Heart right ventricle (tissue), 16 donors: ENCODE results near the gene NGDN. TPM values are rescaled to one million over a fixed set of nuclear protein-coding genes. Genes with fewer than 3 reads are reported as not detected.

Experiments used
- ATAC-seq, 8 donors: fragments of 200-7000 bp; cut with Tn5 transposase; one replicate each; pipeline ENCODE4 v1.9.1; 2020; ENCODE audit warnings: mild to moderate bottlenecking in 8 of 8, moderate library complexity in 8 of 8, moderate number of reproducible peaks in 1 of 8
- DNase-seq, 2 donors: peaks; one replicate each; pipeline ENCODE4 v3.0.0-alpha.2; 2020
- H3K27ac ChIP-seq, 10 donors: fragments of 200-600 bp; sonication (generic) in 2 of 10; one replicate each; pipeline versions ENCODE4 v1.5.0 to v1.8.0; 2020 to 2022; ENCODE audit warnings: mild to moderate bottlenecking in 3 of 10
- H3K27me3 ChIP-seq, 7 donors: fragments of 200-600 bp; one replicate each; pipeline ENCODE4 v1.8.0; 2021 to 2022; ENCODE audit warnings: mild to moderate bottlenecking in 2 of 7
- H3K36me3 ChIP-seq, 9 donors: fragments of 200-600 bp; sonication (generic) in 1 of 9; one replicate each; pipeline versions ENCODE4 v1.5.0 to v1.8.0; 2020 to 2022; ENCODE audit warnings: mild to moderate bottlenecking in 2 of 9
- H3K4me1 ChIP-seq, 9 donors: fragments of 200-600 bp; sonication (generic) in 1 of 9; one replicate each; pipeline versions ENCODE4 v1.5.0 to v1.8.0; 2020 to 2022; ENCODE audit warnings: mild to moderate bottlenecking in 4 of 9
- H3K4me3 ChIP-seq, 10 donors: fragments of 200-600 bp; sonication (generic) in 2 of 10; one replicate each; pipeline versions ENCODE4 v1.5.0 to v1.8.0; 2020 to 2022; ENCODE audit warnings: mild to moderate bottlenecking in 7 of 10, moderate library complexity in 2 of 10
- H3K9me3 ChIP-seq, 11 donors: fragments of 200-600 bp in 10 of 11; sonication (generic) in 2 of 11; one replicate each; pipeline versions ENCODE4 v1.5.0 to v1.8.0; 2013 to 2022; ENCODE audit warnings: mild to moderate bottlenecking in 2 of 11, control low read depth in 1 of 11, moderate library complexity in 1 of 11
- CTCF ChIP-seq, 9 donors: fragments of 200-600 bp; sonication (generic) in 2 of 9; IDR thresholded peaks; one replicate each; pipeline versions ENCODE4 v1.5.0 to v1.8.0; 2021 to 2022; ENCODE audit warnings: antibody characterized with exemption in 9 of 9, mild to moderate bottlenecking in 5 of 9, moderate library complexity in 1 of 9
- WGBS, 2 donors: extraction: QIAGEN DNeasy Blood & Tissue Kit; methylation state at CpG; one replicate each; pipeline ENCODE4 v1.1.7; 2013; ENCODE audit warnings: inconsistent platforms in 1 of 2; 5-methylcytosine and 5-hydroxymethylcytosine counted together
- intact Hi-C, 10 donors: fragments of 100-400 bp; cut with DNase I; formaldehyde crosslinking; loops; one replicate each; pipeline versions ENCODE4 v1.11.1 to v1.14.2; 2022
- polyA plus RNA-seq, 2 donors: library from polyadenylated mRNA; stranded (reverse); fragments of 200-250 nt; gene quantifications; one replicate each; pipeline ENCODE4 v1.2.3, GENCODE V29; 2013
- total RNA-seq, 10 donors: library from RNA; stranded (reverse); fragmentation: NEBNext Ultra II Directional in 3 of 10; extraction: Animal tissue kit (Norgen Biotek cat#: 25700) in 3 of 10; gene quantifications; one replicate each; pipeline versions ENCODE4 v1.2.1 to v1.2.4, GENCODE V29; 2021 to 2023
- donor health status: Arrhythmogenic right ventricular cardiomyopathy.
- donor health status: ischemic (EF 13 %, LVEDD 7.1; RV severe dilation, severe dysfunction).
- donor health status: healthy with polysubstance abuse.
- donor health status: DM: no; HTN: yes; CAD: no.
- donor health status: DM: no; HTN: no; CAD: no.
- donor health status: ischemic (EF 25% LVEDD 6.9; RV normal size, moderate dysfunction).
- donor health status: ischemic (EF 25% LVEDD 5.7; RV mildly dilated, moderate dysfunction).
- donor health status: healthy.
- donor health status: DM: yes; HTN: yes; CAD: no.
- donor health status: Ischemic cardiomyopathy.
- donor health status: ischemic (EF 35%, LVEDD 5.7; RV mildly dilated, moderate dysfunction).
- donor health status: nonischemic (EF 11% LVEDD 7.7; RV severe dilation, severe dysfunction).
- donor health status: DM: yes; HTN: yes; CAD: no.
- donor health status: PGD.
- donor health status: ischemic (EF 29% LVEDD 5.4; RV normal size, mild dysfunction).
- donor health status: nonischemic (EF 23%, LVEDD 6.1; RV moderate dilation, normal function).

NGDN gene
- total and polyA plus RNA-seq, 12 donors: 14.4 to 40.5 (median 17.9) TPM

GRCh38 chr14:23513005-23513817 lies 43.7 kb downstream of the NGDN start:
- DNase-seq (no peak), ATAC-seq (no peak)
- Histone ChIP-seq H3K4me3 (no peak overlapping the region), H3K36me3 (no peaks in the 10 kb centered on the region), H3K4me1 (peaks cover 0 to 5% (median 0%) of the 10 kb centered on the region in 9 donors), H3K9me3 (no peaks in the 10 kb centered on the region), H3K27me3 (no peaks in the 10 kb centered on the region), H3K27ac (no peak overlapping the region)
- no peak for TF ChIP-seq CTCF (IDR thresholded peaks at IDR 0.05)
- intact Hi-C loops: no loop called here
- 88% methylated on average over 25 of the region's 25 CpGs for WGBS, 2 donors

- 76 to 81% methylated on average over 8 of the region's 8 CpGs for WGBS, 2 donors
- Histone ChIP-seq H3K36me3 (no peaks in the 10 kb centered on the region), H3K27me3 (no peaks in the 10 kb centered on the region), H3K27ac (no peak overlapping the region), H3K9me3 (no peaks in the 10 kb centered on the region), H3K4me1 (peaks cover 0 to 5% (median 0%) of the 10 kb centered on the region in 9 donors), H3K4me3 (no peak overlapping the region)
- TF ChIP-seq CTCF (IDR thresholded peaks at IDR 0.05): no peak
- ATAC-seq (peak in 1 of 8 donors; percentile 14), DNase-seq (no peak)
- intact Hi-C loops: no loop called here
Observed at GRCh38 chr14:23513818-23514643, 44.5 kb downstream of the NGDN start.

GRCh38 chr14:23514644-23514957 lies 45.1 kb downstream of the NGDN start:
- no peak overlapping the region for H3K27ac ChIP-seq
- WGBS, 2 donors: 64 to 66% methylated on average over 3 of the region's 3 CpGs

More at GRCh38 chr14:23514644-23514957, 45.1 kb downstream of the NGDN start:
- Histone ChIP-seq H3K36me3 (no peaks in the 10 kb centered on the region), H3K27me3 (no peaks in the 10 kb centered on the region), H3K4me3 (no peak overlapping the region), H3K9me3 (no peaks in the 10 kb centered on the region), H3K4me1 (peaks cover 0 to 5% (median 0%) of the 10 kb centered on the region in 9 donors)
- ATAC-seq: peak in 7 of 8 donors; percentile 53 to 70 (median 65)
- TF ChIP-seq CTCF (IDR thresholded peaks at IDR 0.05): no peak
- peak in 1 of 2 donors; percentile 14 for DNase-seq
- intact Hi-C loops: no loop called here
